Loucy (cell line): ENCODE measurements around the gene LITAFD.

ENCODE experiments used
- CTCF ChIP-seq: fragments of 200-600 bp; sonication (generic); conservative IDR thresholded peaks from 2 replicates; pipeline ENCODE4 v1.5.1; 2014; ENCODE audit warnings: mild to moderate bottlenecking, antibody characterized with exemption, low read length
- EZH2phosphoT487 ChIP-seq: fragments of 200-600 bp; IDR thresholded peaks from 2 replicates; pipeline ENCODE4 v1.6.1; 2018; ENCODE audit warnings: antibody characterized with exemption, mild to moderate bottlenecking, moderate library complexity, borderline replicate concordance

- no peak for TF ChIP-seq CTCF
- no peak for TF ChIP-seq EZH2phosphoT487
Measured at GRCh38 chr16:8894736-8895334, 12.7 kb downstream of the LITAFD start.
